Thyroid gland (tissue), 4 donors: ENCODE data around the gene KLF9. TPM values are rescaled to one million over a fixed set of nuclear protein-coding genes. Genes with fewer than 3 reads are reported as not detected.
A peak's percentile ranks its signal among the peaks of the same experiment; 100 is the strongest.

Source experiments
- DNase-seq, 2 donors: peaks; one replicate each; pipeline ENCODE4 v3.0.0-alpha.2; 2019
- H3K27ac ChIP-seq, 3 donors: fragments of 200-600 bp; sonication (generic); 1 replicate in 2 of 3; 2 replicates in 1 of 3; pipeline ENCODE4 v1.5.1; 2016 to 2019; ENCODE audit warnings: mild to moderate bottlenecking in 1 of 3, moderate library complexity in 1 of 3
- H3K27me3 ChIP-seq: fragments of 200-600 bp; sonication (generic); one replicate; pipeline ENCODE4 v1.5.1; 2019
- H3K36me3 ChIP-seq, 2 donors: fragments of 200-600 bp; sonication (generic); one replicate each; pipeline ENCODE4 v1.5.1; 2016 to 2019
- H3K4me1 ChIP-seq, 2 donors: fragments of 200-600 bp; sonication (generic); one replicate each; pipeline ENCODE4 v1.5.1; 2017 to 2019
- H3K4me3 ChIP-seq, 3 donors: fragments of 200-600 bp; sonication (generic); replicated peaks in 1 of 3; 1 replicate in 2 of 3; 2 replicates in 1 of 3; pipeline ENCODE4 v1.5.1; 2016; ENCODE audit warnings: mild to moderate bottlenecking in 1 of 3
- H3K9me3 ChIP-seq: fragments of 200-600 bp; sonication (generic); one replicate; pipeline ENCODE4 v1.5.1; 2017
- CTCF ChIP-seq, 6 experiments: fragments of 200-600 bp in 3 of 6; fragments of 450-650 bp in 3 of 6; sonication (generic) in 3 of 6; IDR thresholded peaks; one replicate each; pipeline ENCODE4 v1.5.1; 2016 to 2019; ENCODE audit warnings: antibody characterized with exemption in 6 of 6, mild to moderate bottlenecking in 2 of 6, inconsistent platforms in 1 of 6, moderate library complexity in 1 of 6
- POLR2A ChIP-seq, 2 donors: fragments of 450-650 bp; IDR thresholded peaks; one replicate each; pipeline ENCODE4 v1.6.1; 2017; ENCODE audit warnings: antibody characterized with exemption in 2 of 2, mild to moderate bottlenecking in 2 of 2, moderate library complexity in 1 of 2
- WGBS, 2 donors: methylation state at CpG; one replicate each; pipeline ENCODE4 v1.1.5; 2017; 5-methylcytosine and 5-hydroxymethylcytosine counted together
- intact Hi-C: fragments of 100-400 bp; cut with DNase I; formaldehyde crosslinking; loops from one replicate; pipeline ENCODE4 v1.15.1; 2023
- total RNA-seq, 4 donors: library from RNA; depleted of rRNA; stranded (reverse); fragments of >200 nt; gene quantifications; one replicate each; pipeline ENCODE4 v1.2.3, GENCODE V29; 2016

KLF9 gene
- total RNA-seq, 4 donors from 2014 or later = 96.3 to 155 (median 125) TPM

- intact Hi-C loops = loop anchor here (10.0 kb wide), 1 partner anchor 194 kb away; no protein-coding TSS in a partner anchor
- peak overlapping the region; percentile 100 for H3K27ac ChIP-seq
- WGBS, 2 donors = 8 to 9% methylated on average over 1 of the region's 1 CpG
These were observed 4.1 kb downstream of the KLF9 start for GRCh38 chr9:70410368-70410767.

GRCh38 chr9:70409800-70410199 is 4.7 kb downstream of the KLF9 start:
- Histone ChIP-seq H3K9me3 (no peaks in the 10 kb centered on the region), H3K4me1 (peaks cover 44 to 51% of the 10 kb centered on the region in 2 donors), H3K27me3 (no peaks in the 10 kb centered on the region), H3K4me3 (peak overlapping the region in 2 of 3 donors; percentile 83 to 90), H3K36me3 (no peaks in the 10 kb centered on the region), H3K27ac (peak overlapping the region; percentile 100)
- WGBS, 2 donors = 24 to 31% methylated on average over 2 of the region's 2 CpGs
- TF ChIP-seq POLR2A (IDR thresholded peaks at IDR 0.05) = no peak
- TF ChIP-seq CTCF (IDR thresholded peaks at IDR 0.05) = no peak
- no peak for DNase-seq
- intact Hi-C loops = loop anchor here (10.0 kb wide), 1 partner anchor 195 kb away; no protein-coding TSS in a partner anchor

More at GRCh38 chr9:70410368-70410767, 4.1 kb downstream of the KLF9 start:
- Histone ChIP-seq H3K36me3 (no peaks in the 10 kb centered on the region), H3K4me3 (peak overlapping the region in 2 of 3 donors; percentile 83 to 90), H3K27me3 (no peaks in the 10 kb centered on the region), H3K9me3 (no peaks in the 10 kb centered on the region), H3K4me1 (peaks cover 44 to 56% of the 10 kb centered on the region in 2 donors)
- TF ChIP-seq POLR2A (IDR thresholded peaks at IDR 0.05) = no peak
- TF ChIP-seq CTCF (IDR thresholded peaks at IDR 0.05) = no peak
- DNase-seq = no peak

- H3K9me3 ChIP-seq = no peaks in the 10 kb centered on the region
- 77 to 79% methylated on average over 3 of the region's 3 CpGs for WGBS, 2 donors
- peak overlapping the region in 1 of 3 donors; percentile 83 for H3K4me3 ChIP-seq
- no peaks in the 10 kb centered on the region for H3K36me3 ChIP-seq
- peak overlapping the region; percentile 100 for H3K27ac ChIP-seq
- intact Hi-C loops = no loop called here
- no peaks in the 10 kb centered on the region for H3K27me3 ChIP-seq
- TF ChIP-seq POLR2A (IDR thresholded peaks at IDR 0.05) = no peak
- TF ChIP-seq CTCF (IDR thresholded peaks at IDR 0.05) = no peak
- peaks cover 47 to 51% of the 10 kb centered on the region in 2 donors for H3K4me1 ChIP-seq
- DNase-seq = no peak
These were observed 5.2 kb downstream of the KLF9 start for GRCh38 chr9:70409280-70409679.

- Histone ChIP-seq H3K9me3 (no peaks in the 10 kb centered on the region), H3K4me3 (no peak overlapping the region), H3K27me3 (no peaks in the 10 kb centered on the region), H3K36me3 (no peaks in the 10 kb centered on the region), H3K27ac (peak overlapping the region; percentile 49 to 76 (median 68)), H3K4me1 (peaks cover 54 to 59% of the 10 kb centered on the region in 2 donors)
- DNase-seq = no peak
- no peak for TF ChIP-seq CTCF (IDR thresholded peaks at IDR 0.05)
- no peak for TF ChIP-seq POLR2A (IDR thresholded peaks at IDR 0.05)
- WGBS, 2 donors = 90 to 95% methylated on average over 5 of the region's 5 CpGs
- intact Hi-C loops = no loop called here
These were observed 5.9 kb downstream of the KLF9 start for GRCh38 chr9:70408393-70409040.

- no peaks in the 10 kb centered on the region for H3K36me3 ChIP-seq
- no peak overlapping the region for H3K4me3 ChIP-seq
- H3K27ac ChIP-seq = peak overlapping the region; percentile 49 to 76 (median 68)
- no peaks in the 10 kb centered on the region for H3K9me3 ChIP-seq
- intact Hi-C loops = no loop called here
- H3K27me3 ChIP-seq = no peaks in the 10 kb centered on the region
- H3K4me1 ChIP-seq = peaks cover 69 to 73% of the 10 kb centered on the region in 2 donors
- WGBS, 2 donors = 48 to 56% methylated on average over 4 of the region's 4 CpGs
- no peak for DNase-seq
- TF ChIP-seq POLR2A (IDR thresholded peaks at IDR 0.05) (no peak), CTCF (IDR thresholded peaks at IDR 0.05) (no peak)
These were observed 7.4 kb downstream of the KLF9 start for GRCh38 chr9:70407081-70407503.
